ENCODE data around the gene OR52M1. TPM values are rescaled to one million over a fixed set of nuclear protein-coding genes. Genes with fewer than 3 reads are reported as not detected.
A peak's percentile ranks its signal among the peaks of the same experiment; 100 is the strongest.

The OR52M1 gene
- total RNA-seq, 2 experiments from 2014 or later = not detected

GRCh38 chr11:4539603-4540219 lies 5.3 kb upstream of the OR52M1 start:
- DNase-seq = peak; percentile 79
- Mint-ChIP-seq H3K4me3 (no peak overlapping the region), H3K4me1 (ENCODE audit: low read depth) (no peaks in the 10 kb centered on the region), H3K27ac (no peak overlapping the region), H3K36me3 (ENCODE audit: low read depth) (no peaks in the 10 kb centered on the region), H3K27me3 (ENCODE audit: low read depth) (no peaks in the 10 kb centered on the region), H3K9me3 (no peaks in the 10 kb centered on the region)
- intact Hi-C loops (cut with micrococcal nuclease) = loop anchor here (1.0 to 5.0 kb wide), 3 partner anchors 47 to 352 kb away; no protein-coding TSS in a partner anchor
- CTCF ChIA-PET = interaction anchor here (0.6 to 7.8 kb wide), 10 partner anchors 44 to 406 kb away, joined by 3 to 95 read pairs (median 4); partner anchors contain the start of gene TRIM21

GRCh38 chr11:4541071-4541470 lies 3.9 kb upstream of the OR52M1 start:
- no peaks in the 10 kb centered on the region for H3K4me1 Mint-ChIP-seq (ENCODE audit: low read depth)
- intact Hi-C loops (cut with micrococcal nuclease) = no loop called here
- no peak overlapping the region for H3K27ac Mint-ChIP-seq
- no peak overlapping the region for H3K4me3 Mint-ChIP-seq
- H3K36me3 Mint-ChIP-seq (ENCODE audit: low read depth) = no peaks in the 10 kb centered on the region
- H3K9me3 Mint-ChIP-seq = no peaks in the 10 kb centered on the region
- DNase-seq = no peak
- CTCF ChIA-PET = interaction anchor here (0.9 to 7.8 kb wide), 4 partner anchors 11 to 354 kb away, joined by 3 to 95 read pairs (median 4); partner anchors contain the start of gene TRIM21
- no peaks in the 10 kb centered on the region for H3K27me3 Mint-ChIP-seq (ENCODE audit: low read depth)

GRCh38 chr11:4543561-4543960 lies 1.4 kb upstream of the OR52M1 start:
- intact Hi-C loops (cut with micrococcal nuclease) = no loop called here
- CTCF ChIA-PET = interaction anchor here (1.7 to 7.8 kb wide), 2 partner anchors 11 to 356 kb away, joined by 3 to 95 read pairs; no protein-coding TSS in a partner anchor
- no peak overlapping the region for H3K4me3 Mint-ChIP-seq
- H3K9me3 Mint-ChIP-seq = no peaks in the 10 kb centered on the region
- DNase-seq = no peak
- no peak overlapping the region for H3K27ac Mint-ChIP-seq
- H3K4me1 Mint-ChIP-seq (ENCODE audit: low read depth) = no peaks in the 10 kb centered on the region
- H3K27me3 Mint-ChIP-seq (ENCODE audit: low read depth) = no peaks in the 10 kb centered on the region
- H3K36me3 Mint-ChIP-seq (ENCODE audit: low read depth) = no peaks in the 10 kb centered on the region

- intact Hi-C loops (cut with micrococcal nuclease) = no loop called here
- H3K27ac Mint-ChIP-seq = no peak overlapping the region
- CTCF ChIA-PET = no interaction called here
- H3K27me3 Mint-ChIP-seq (ENCODE audit: low read depth) = peaks cover 5% of the 10 kb centered on the region
- H3K36me3 Mint-ChIP-seq (ENCODE audit: low read depth) = no peaks in the 10 kb centered on the region
- DNase-seq = no peak
- no peak overlapping the region for H3K4me3 Mint-ChIP-seq
- H3K9me3 Mint-ChIP-seq = no peaks in the 10 kb centered on the region
- no peaks in the 10 kb centered on the region for H3K4me1 Mint-ChIP-seq (ENCODE audit: low read depth)
Measured at GRCh38 chr11:4546878-4547277, 1.9 kb downstream of the OR52M1 start.

GRCh38 chr11:4547416-4547815 lies 2.4 kb downstream of the OR52M1 start:
- H3K4me1 Mint-ChIP-seq (ENCODE audit: low read depth) = no peaks in the 10 kb centered on the region
- H3K9me3 Mint-ChIP-seq = no peaks in the 10 kb centered on the region
- H3K27me3 Mint-ChIP-seq (ENCODE audit: low read depth) = peaks cover 5% of the 10 kb centered on the region
- H3K36me3 Mint-ChIP-seq (ENCODE audit: low read depth) = no peaks in the 10 kb centered on the region
- no peak overlapping the region for H3K27ac Mint-ChIP-seq
- intact Hi-C loops (cut with micrococcal nuclease) = no loop called here
- H3K4me3 Mint-ChIP-seq = no peak overlapping the region
- DNase-seq = no peak
- CTCF ChIA-PET = no interaction called here

- intact Hi-C loops (cut with micrococcal nuclease) = no loop called here
- Mint-ChIP-seq H3K27me3 (ENCODE audit: low read depth) (peaks cover 18% of the 10 kb centered on the region), H3K9me3 (no peaks in the 10 kb centered on the region), H3K4me1 (ENCODE audit: low read depth) (no peaks in the 10 kb centered on the region), H3K36me3 (ENCODE audit: low read depth) (no peaks in the 10 kb centered on the region), H3K4me3 (no peak overlapping the region), H3K27ac (no peak overlapping the region)
- peak; percentile 10 for DNase-seq
- CTCF ChIA-PET = interaction anchor here (0.7 to 1.5 kb wide), 3 partner anchors 145 to 369 kb away, joined by 3 to 9 read pairs (median 3); no protein-coding TSS in a partner anchor
Measured at GRCh38 chr11:4551346-4551979, 6.5 kb downstream of the OR52M1 start.

GRCh38 chr11:4559527-4560440 lies 14.8 kb downstream of the OR52M1 start:
- Mint-ChIP-seq H3K27ac (no peak overlapping the region), H3K9me3 (peaks cover 6% of the 10 kb centered on the region), H3K4me3 (no peak overlapping the region), H3K36me3 (ENCODE audit: low read depth) (no peaks in the 10 kb centered on the region), H3K4me1 (ENCODE audit: low read depth) (no peaks in the 10 kb centered on the region), H3K27me3 (ENCODE audit: low read depth) (peaks cover 15% of the 10 kb centered on the region)
- intact Hi-C loops (cut with micrococcal nuclease) = no loop called here
- no peak for DNase-seq
- CTCF ChIA-PET = no interaction called here

GRCh38 chr11:4560467-4560866 lies 15.5 kb downstream of the OR52M1 start:
- no peak for DNase-seq
- H3K9me3 Mint-ChIP-seq = peaks cover 6% of the 10 kb centered on the region
- H3K27me3 Mint-ChIP-seq (ENCODE audit: low read depth) = peaks cover 15% of the 10 kb centered on the region
- CTCF ChIA-PET = no interaction called here
- H3K27ac Mint-ChIP-seq = no peak overlapping the region
- H3K4me3 Mint-ChIP-seq = no peak overlapping the region
- no peaks in the 10 kb centered on the region for H3K36me3 Mint-ChIP-seq (ENCODE audit: low read depth)
- intact Hi-C loops (cut with micrococcal nuclease) = no loop called here
- H3K4me1 Mint-ChIP-seq (ENCODE audit: low read depth) = no peaks in the 10 kb centered on the region

GRCh38 chr11:4565371-4565770 lies 20.4 kb downstream of the OR52M1 start:
- no peak for DNase-seq
- Mint-ChIP-seq H3K4me1 (ENCODE audit: low read depth) (no peaks in the 10 kb centered on the region), H3K36me3 (ENCODE audit: low read depth) (no peaks in the 10 kb centered on the region), H3K27ac (no peak overlapping the region), H3K4me3 (no peak overlapping the region), H3K9me3 (peaks cover 6% of the 10 kb centered on the region), H3K27me3 (ENCODE audit: low read depth) (peaks cover 12% of the 10 kb centered on the region)
- intact Hi-C loops (cut with micrococcal nuclease) = no loop called here
- CTCF ChIA-PET = interaction anchor here (1.2 kb wide), 1 partner anchor 385 kb away, joined by 3 read pairs; no protein-coding TSS in a partner anchor

- Mint-ChIP-seq H3K4me1 (ENCODE audit: low read depth) (no peaks in the 10 kb centered on the region), H3K36me3 (ENCODE audit: low read depth) (no peaks in the 10 kb centered on the region), H3K27ac (no peak overlapping the region), H3K4me3 (no peak overlapping the region), H3K27me3 (ENCODE audit: low read depth) (peaks cover 7% of the 10 kb centered on the region), H3K9me3 (peaks cover 2% of the 10 kb centered on the region)
- DNase-seq = no peak
- CTCF ChIA-PET = no interaction called here
- intact Hi-C loops (cut with micrococcal nuclease) = no loop called here
Measured at GRCh38 chr11:4569075-4569474, 24.1 kb downstream of the OR52M1 start.

GRCh38 chr11:4576880-4577279 lies 31.9 kb downstream of the OR52M1 start:
- CTCF ChIA-PET = no interaction called here

GRCh38 chr11:4577761-4578160 lies 32.8 kb downstream of the OR52M1 start:
- H3K4me1 Mint-ChIP-seq (ENCODE audit: low read depth) = peaks cover 5% of the 10 kb centered on the region
- no peaks in the 10 kb centered on the region for H3K36me3 Mint-ChIP-seq (ENCODE audit: low read depth)
- intact Hi-C loops (cut with micrococcal nuclease) = no loop called here
- no peak overlapping the region for H3K4me3 Mint-ChIP-seq
- H3K27me3 Mint-ChIP-seq (ENCODE audit: low read depth) = no peaks in the 10 kb centered on the region
- CTCF ChIA-PET = interaction anchor here (0.6 kb wide), 1 partner anchor 12 kb away, joined by 3 read pairs; no protein-coding TSS in a partner anchor
- H3K27ac Mint-ChIP-seq = no peak overlapping the region
- H3K9me3 Mint-ChIP-seq = no peaks in the 10 kb centered on the region
- no peak for DNase-seq

More at GRCh38 chr11:4576880-4577279, 31.9 kb downstream of the OR52M1 start:
- DNase-seq = no peak
- Mint-ChIP-seq H3K27me3 (ENCODE audit: low read depth) (no peaks in the 10 kb centered on the region), H3K4me1 (ENCODE audit: low read depth) (peaks cover 5% of the 10 kb centered on the region), H3K27ac (no peak overlapping the region), H3K9me3 (no peaks in the 10 kb centered on the region), H3K4me3 (no peak overlapping the region), H3K36me3 (ENCODE audit: low read depth) (no peaks in the 10 kb centered on the region)
- intact Hi-C loops (cut with micrococcal nuclease) = no loop called here
